ENCODE results near the gene CHRNA4.
A peak's percentile ranks its signal among the peaks of the same experiment; 100 is the strongest.

DNA sequence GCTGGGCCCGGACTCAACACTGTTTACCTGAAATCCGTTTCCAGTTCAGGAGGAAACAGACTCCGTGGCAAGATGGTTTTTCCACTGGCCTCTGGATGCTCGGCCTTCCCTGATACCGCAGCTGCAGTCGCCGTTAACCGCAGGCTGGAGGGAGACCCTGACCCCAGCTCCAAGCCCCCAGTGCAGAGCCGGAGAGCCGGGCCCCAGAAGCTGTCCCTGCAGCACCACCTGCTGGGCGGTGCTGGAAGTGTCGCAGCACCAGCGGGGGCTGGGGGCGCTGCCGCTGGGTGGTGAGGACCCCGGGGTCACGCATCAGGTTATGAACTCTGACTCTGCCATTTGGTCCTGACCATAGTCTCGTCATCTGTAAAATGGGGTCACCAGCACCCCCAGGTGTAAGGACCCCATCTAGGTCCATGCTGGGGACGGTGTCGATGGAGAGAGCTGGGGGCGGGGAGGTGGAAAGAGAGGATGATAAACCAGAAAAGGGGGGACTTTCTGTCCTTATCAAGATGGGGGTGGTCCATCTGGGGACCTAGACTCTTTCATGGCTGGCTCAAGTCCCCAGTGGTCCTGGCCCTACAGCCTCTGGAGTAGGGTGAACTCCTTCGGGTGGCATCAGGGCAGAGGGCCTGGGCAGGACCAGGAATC lies 20.8 kb upstream of the CHRNA4 start:
- no peak for TF ChIP-seq POLR2AphosphoS5 (IDR thresholded peaks at IDR 0.05; ENCODE audit: low read depth, low read length)
- TF ChIP-seq, protein P1, sequence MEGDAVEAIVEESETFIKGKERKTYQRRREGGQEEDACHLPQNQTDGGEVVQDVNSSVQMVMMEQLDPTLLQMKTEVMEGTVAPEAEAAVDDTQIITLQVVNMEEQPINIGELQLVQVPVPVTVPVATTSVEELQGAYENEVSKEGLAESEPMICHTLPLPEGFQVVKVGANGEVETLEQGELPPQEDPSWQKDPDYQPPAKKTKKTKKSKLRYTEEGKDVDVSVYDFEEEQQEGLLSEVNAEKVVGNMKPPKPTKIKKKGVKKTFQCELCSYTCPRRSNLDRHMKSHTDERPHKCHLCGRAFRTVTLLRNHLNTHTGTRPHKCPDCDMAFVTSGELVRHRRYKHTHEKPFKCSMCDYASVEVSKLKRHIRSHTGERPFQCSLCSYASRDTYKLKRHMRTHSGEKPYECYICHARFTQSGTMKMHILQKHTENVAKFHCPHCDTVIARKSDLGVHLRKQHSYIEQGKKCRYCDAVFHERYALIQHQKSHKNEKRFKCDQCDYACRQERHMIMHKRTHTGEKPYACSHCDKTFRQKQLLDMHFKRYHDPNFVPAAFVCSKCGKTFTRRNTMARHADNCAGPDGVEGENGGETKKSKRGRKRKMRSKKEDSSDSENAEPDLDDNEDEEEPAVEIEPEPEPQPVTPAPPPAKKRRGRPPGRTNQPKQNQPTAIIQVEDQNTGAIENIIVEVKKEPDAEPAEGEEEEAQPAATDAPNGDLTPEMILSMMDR (IDR thresholded peaks at IDR 0.05): peak; percentile 99
- TF ChIP-seq SIN3A (IDR thresholded peaks at IDR 0.05; ENCODE audit: borderline replicate concordance, insufficient read depth, low read depth, low read length): no peak
